ENCODE data around the gene TTC9B. TPM values are rescaled to one million over a fixed set of nuclear protein-coding genes. Genes with fewer than 3 reads are reported as not detected.

The TTC9B gene
- total RNA-seq, 1 donor from 2014 or later = not detected

GRCh38 chr19:40231057-40231456, 12.9 kb upstream of the TTC9B start:
- H3K4me3 ChIP-seq = no peak overlapping the region
- no peak for DNase-seq (ENCODE audit: low spot score in 2 of 2)
- intact Hi-C loops (cut with DNase I) = no loop called here
- H3K27me3 ChIP-seq = no peaks in the 10 kb centered on the region
- H3K9me3 ChIP-seq = no peaks in the 10 kb centered on the region
- TF ChIP-seq, protein P1, sequence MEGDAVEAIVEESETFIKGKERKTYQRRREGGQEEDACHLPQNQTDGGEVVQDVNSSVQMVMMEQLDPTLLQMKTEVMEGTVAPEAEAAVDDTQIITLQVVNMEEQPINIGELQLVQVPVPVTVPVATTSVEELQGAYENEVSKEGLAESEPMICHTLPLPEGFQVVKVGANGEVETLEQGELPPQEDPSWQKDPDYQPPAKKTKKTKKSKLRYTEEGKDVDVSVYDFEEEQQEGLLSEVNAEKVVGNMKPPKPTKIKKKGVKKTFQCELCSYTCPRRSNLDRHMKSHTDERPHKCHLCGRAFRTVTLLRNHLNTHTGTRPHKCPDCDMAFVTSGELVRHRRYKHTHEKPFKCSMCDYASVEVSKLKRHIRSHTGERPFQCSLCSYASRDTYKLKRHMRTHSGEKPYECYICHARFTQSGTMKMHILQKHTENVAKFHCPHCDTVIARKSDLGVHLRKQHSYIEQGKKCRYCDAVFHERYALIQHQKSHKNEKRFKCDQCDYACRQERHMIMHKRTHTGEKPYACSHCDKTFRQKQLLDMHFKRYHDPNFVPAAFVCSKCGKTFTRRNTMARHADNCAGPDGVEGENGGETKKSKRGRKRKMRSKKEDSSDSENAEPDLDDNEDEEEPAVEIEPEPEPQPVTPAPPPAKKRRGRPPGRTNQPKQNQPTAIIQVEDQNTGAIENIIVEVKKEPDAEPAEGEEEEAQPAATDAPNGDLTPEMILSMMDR (IDR thresholded peaks at IDR 0.05) = no peak
- H3K4me1 ChIP-seq = peaks cover 7 to 17% of the 10 kb centered on the region in 2 donors
- H3K36me3 ChIP-seq = peaks cover 29 to 31% of the 10 kb centered on the region in 2 donors
- no peak overlapping the region for H3K27ac ChIP-seq

GRCh38 chr19:40229926-40230417, 11.8 kb upstream of the TTC9B start:
- Histone ChIP-seq H3K4me1 (peaks cover 7 to 19% of the 10 kb centered on the region in 2 donors), H3K36me3 (peaks cover 19 to 20% of the 10 kb centered on the region in 2 donors), H3K27ac (peak overlapping the region in 1 of 2 donors; percentile 65), H3K27me3 (peaks cover 7% of the 10 kb centered on the region), H3K9me3 (no peaks in the 10 kb centered on the region), H3K4me3 (no peak overlapping the region)
- intact Hi-C loops (cut with DNase I) = loop anchor here (10.0 kb wide), 1 partner anchor 385 kb away; the partner anchor contains the start of gene FBL
- no peak for DNase-seq (ENCODE audit: low spot score in 2 of 2)
- TF ChIP-seq, protein P1 (IDR thresholded peaks at IDR 0.05) = no peak

DNA sequence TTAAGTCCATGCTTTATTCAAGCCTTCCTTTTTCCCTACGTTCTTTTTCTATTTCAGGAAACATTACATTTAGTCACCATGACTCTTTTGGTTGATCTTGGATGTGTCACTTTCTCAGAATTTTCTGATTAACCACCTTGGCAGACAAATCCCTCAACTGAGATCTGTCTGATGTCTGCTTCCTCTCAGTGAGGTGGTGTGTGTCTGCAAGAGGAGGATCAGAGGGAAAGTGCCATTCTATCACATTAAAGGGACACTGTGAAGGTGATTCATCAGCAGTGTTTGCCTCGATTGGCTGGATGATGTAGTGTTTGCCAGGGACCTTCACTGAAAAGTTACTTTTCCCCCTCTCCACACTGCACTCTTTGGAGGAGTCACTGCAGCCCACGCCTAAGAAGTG, 11.3 kb upstream of the TTC9B start:
- peaks cover 7 to 19% of the 10 kb centered on the region in 2 donors for H3K4me1 ChIP-seq
- no peak overlapping the region for H3K4me3 ChIP-seq
- H3K9me3 ChIP-seq = no peaks in the 10 kb centered on the region
- DNase-seq (ENCODE audit: low spot score in 2 of 2) = no peak
- H3K27me3 ChIP-seq = peaks cover 9% of the 10 kb centered on the region
- peak overlapping the region in 1 of 2 donors; percentile 65 for H3K27ac ChIP-seq
- peaks cover 14 to 16% of the 10 kb centered on the region in 2 donors for H3K36me3 ChIP-seq
- TF ChIP-seq, protein P1 (IDR thresholded peaks at IDR 0.05) = no peak
- intact Hi-C loops (cut with DNase I) = loop anchor here (10.0 kb wide), 1 partner anchor 385 kb away; the partner anchor contains the start of gene FBL

GRCh38 chr19:40228863-40229262, 10.7 kb upstream of the TTC9B start:
- TF ChIP-seq, protein P1 (IDR thresholded peaks at IDR 0.05) = no peak
- Histone ChIP-seq H3K9me3 (no peaks in the 10 kb centered on the region), H3K4me1 (peaks cover 7 to 19% of the 10 kb centered on the region in 2 donors), H3K36me3 (peaks cover 9% of the 10 kb centered on the region in 2 donors), H3K4me3 (no peak overlapping the region), H3K27me3 (peaks cover 15% of the 10 kb centered on the region), H3K27ac (peak overlapping the region in 1 of 2 donors; percentile 65)
- intact Hi-C loops (cut with DNase I) = loop anchor here (10.0 kb wide), 1 partner anchor 384 kb away; the partner anchor contains the start of gene FBL
- DNase-seq (ENCODE audit: low spot score in 2 of 2) = no peak

GRCh38 chr19:40228346-40228745, 10.2 kb upstream of the TTC9B start:
- TF ChIP-seq, protein P1 (IDR thresholded peaks at IDR 0.05) = no peak
- DNase-seq (ENCODE audit: low spot score in 2 of 2) = no peak
- H3K27me3 ChIP-seq = peaks cover 19% of the 10 kb centered on the region
- no peaks in the 10 kb centered on the region for H3K9me3 ChIP-seq
- H3K4me3 ChIP-seq = no peak overlapping the region
- H3K27ac ChIP-seq = no peak overlapping the region
- intact Hi-C loops (cut with DNase I) = loop anchor here (10.0 kb wide), 1 partner anchor 384 kb away; the partner anchor contains the start of gene FBL
- peaks cover 7 to 19% of the 10 kb centered on the region in 2 donors for H3K4me1 ChIP-seq
- H3K36me3 ChIP-seq = peaks cover 4 to 5% of the 10 kb centered on the region in 2 donors
